T1000 (cell line): ENCODE measurements around the gene KRTAP12-3.

ENCODE experiments used
- DNase-seq: peaks from one replicate; lab custom pipeline; 2025; ENCODE audit warnings: mixed read lengths; lab: John Stamatoyannopoulos, UW

KRTAP12-3 gene

GRCh38 chr21:44702973-44703730 is 45.4 kb downstream of the KRTAP12-3 start:
- DNase-seq = no peak

GRCh38 chr21:44703731-44704635 is 46.3 kb downstream of the KRTAP12-3 start:
- DNase-seq = no peak

GRCh38 chr21:44704636-44705001 is 46.9 kb downstream of the KRTAP12-3 start:
- DNase-seq = no peak

GRCh38 chr21:44706026-44706705 is 48.4 kb downstream of the KRTAP12-3 start:
- DNase-seq = no peak

GRCh38 chr21:44706706-44707581 is 49.2 kb downstream of the KRTAP12-3 start:
- DNase-seq = no peak
